ENCODE results near the gene OPALIN.

The OPALIN gene

DNA sequence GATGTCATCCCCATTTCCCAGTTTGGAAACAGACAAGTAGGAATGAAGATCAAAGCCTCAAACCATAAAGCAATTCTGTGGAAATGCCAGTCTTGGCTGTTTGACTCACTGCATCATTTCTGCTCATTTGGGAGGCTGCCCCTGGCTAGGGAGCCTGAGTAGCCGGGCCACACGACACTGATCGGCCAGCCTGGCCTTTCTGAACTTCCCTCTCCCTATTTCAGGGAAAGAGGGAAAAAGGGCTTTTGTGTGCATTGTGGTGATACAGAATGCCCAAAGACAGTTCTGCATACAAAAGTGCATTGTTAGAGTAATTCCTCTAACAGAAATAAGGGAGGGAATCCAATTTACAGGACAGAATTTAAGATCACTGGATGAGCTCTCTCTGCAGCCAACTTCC is 41.7 kb upstream of the OPALIN start:
- Histone ChIP-seq H3K4me1 (ENCODE audit: control extremely low read depth in 1 of 4, control insufficient read depth in 4 of 4, insufficient read depth in 4 of 4, low read length in 3 of 4) (peaks cover 0 to 3% (median 0%) of the 10 kb centered on the region in 4 experiments), H3K27me3 (replicated peaks in 2 of 5; ENCODE audit: control insufficient read depth in 4 of 5, insufficient read depth in 5 of 5, low read length in 4 of 5) (peaks cover 0 to 42% (median 11%) of the 10 kb centered on the region in 5 experiments), H3K9me3 (ENCODE audit: control extremely low read depth in 1 of 5, control insufficient read depth in 4 of 5, insufficient read depth in 2 of 5, low read depth in 1 of 5, low read length in 4 of 5) (no peaks in the 10 kb centered on the region), H3K36me3 (ENCODE audit: control insufficient read depth in 4 of 4, insufficient read depth in 4 of 4, low read length in 3 of 4) (no peaks in the 10 kb centered on the region), H3K4me3 (ENCODE audit: control insufficient read depth in 1 of 7, extremely low read depth in 1 of 7, insufficient read depth in 4 of 7, low read depth in 2 of 7, low read length in 6 of 7) (no peak overlapping the region), H3K27ac (ENCODE audit: insufficient read depth in 1 of 2, low read depth in 1 of 2, low read length in 2 of 2, poor library complexity in 1 of 2, severe bottlenecking in 2 of 2) (no peak overlapping the region)
- CTCF ChIA-PET: interaction anchor here (0.6 kb wide), 1 partner anchor 942 kb away, joined by 3 read pairs; no protein-coding TSS in a partner anchor
- no CpG with 5 or more reads among the region's 3 CpGs for WGBS (ENCODE audit: insufficient coverage)
- no peak for DNase-seq
- POLR2A ChIA-PET: no interaction called here

DNA sequence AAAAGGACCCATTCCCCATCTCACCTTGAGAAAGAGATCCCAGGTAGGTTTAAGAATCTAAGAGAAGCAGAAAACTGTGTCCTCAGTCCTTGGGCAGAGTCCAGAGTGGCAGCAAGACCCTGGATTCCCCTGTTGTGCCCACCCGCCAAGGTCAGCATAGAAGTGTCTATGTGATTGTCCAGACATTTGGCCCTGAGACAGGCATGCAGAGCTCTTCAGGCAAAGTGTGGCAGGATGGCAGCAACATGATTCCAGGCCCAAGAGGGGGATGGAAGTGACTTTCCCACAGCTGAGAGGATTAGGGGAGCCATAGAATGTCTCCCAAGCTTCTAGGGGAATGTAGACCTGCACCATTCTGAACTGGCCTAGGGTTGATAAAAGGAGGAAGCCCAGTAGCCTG is 39.1 kb upstream of the OPALIN start:
- H3K27ac ChIP-seq (ENCODE audit: insufficient read depth in 1 of 2, low read depth in 1 of 2, low read length in 2 of 2, poor library complexity in 1 of 2, severe bottlenecking in 2 of 2): no peak overlapping the region
- no peak overlapping the region for H3K4me3 ChIP-seq (ENCODE audit: control insufficient read depth in 1 of 7, extremely low read depth in 1 of 7, insufficient read depth in 4 of 7, low read depth in 2 of 7, low read length in 6 of 7)
- ChIA-PET CTCF (interaction anchor here (0.6 to 1.8 kb wide), 4 partner anchors 13 to 122 kb away, joined by 3 to 8 read pairs (median 4); no protein-coding TSS in a partner anchor), POLR2A (no interaction called here)
- no peaks in the 10 kb centered on the region for H3K36me3 ChIP-seq (ENCODE audit: control insufficient read depth in 4 of 4, insufficient read depth in 4 of 4, low read length in 3 of 4)
- H3K4me1 ChIP-seq (ENCODE audit: control extremely low read depth in 1 of 4, control insufficient read depth in 4 of 4, insufficient read depth in 4 of 4, low read length in 3 of 4): peaks cover 0 to 3% (median 0%) of the 10 kb centered on the region in 4 experiments
- DNase-seq: no peak
- 100% methylated on average over 1 of the region's 1 CpG for WGBS (ENCODE audit: insufficient coverage)
- no peaks in the 10 kb centered on the region for H3K9me3 ChIP-seq (ENCODE audit: control extremely low read depth in 1 of 5, control insufficient read depth in 4 of 5, insufficient read depth in 2 of 5, low read depth in 1 of 5, low read length in 4 of 5)
- H3K27me3 ChIP-seq (replicated peaks in 2 of 5; ENCODE audit: control insufficient read depth in 4 of 5, insufficient read depth in 5 of 5, low read length in 4 of 5): peaks cover 0 to 47% (median 18%) of the 10 kb centered on the region in 5 experiments

DNA sequence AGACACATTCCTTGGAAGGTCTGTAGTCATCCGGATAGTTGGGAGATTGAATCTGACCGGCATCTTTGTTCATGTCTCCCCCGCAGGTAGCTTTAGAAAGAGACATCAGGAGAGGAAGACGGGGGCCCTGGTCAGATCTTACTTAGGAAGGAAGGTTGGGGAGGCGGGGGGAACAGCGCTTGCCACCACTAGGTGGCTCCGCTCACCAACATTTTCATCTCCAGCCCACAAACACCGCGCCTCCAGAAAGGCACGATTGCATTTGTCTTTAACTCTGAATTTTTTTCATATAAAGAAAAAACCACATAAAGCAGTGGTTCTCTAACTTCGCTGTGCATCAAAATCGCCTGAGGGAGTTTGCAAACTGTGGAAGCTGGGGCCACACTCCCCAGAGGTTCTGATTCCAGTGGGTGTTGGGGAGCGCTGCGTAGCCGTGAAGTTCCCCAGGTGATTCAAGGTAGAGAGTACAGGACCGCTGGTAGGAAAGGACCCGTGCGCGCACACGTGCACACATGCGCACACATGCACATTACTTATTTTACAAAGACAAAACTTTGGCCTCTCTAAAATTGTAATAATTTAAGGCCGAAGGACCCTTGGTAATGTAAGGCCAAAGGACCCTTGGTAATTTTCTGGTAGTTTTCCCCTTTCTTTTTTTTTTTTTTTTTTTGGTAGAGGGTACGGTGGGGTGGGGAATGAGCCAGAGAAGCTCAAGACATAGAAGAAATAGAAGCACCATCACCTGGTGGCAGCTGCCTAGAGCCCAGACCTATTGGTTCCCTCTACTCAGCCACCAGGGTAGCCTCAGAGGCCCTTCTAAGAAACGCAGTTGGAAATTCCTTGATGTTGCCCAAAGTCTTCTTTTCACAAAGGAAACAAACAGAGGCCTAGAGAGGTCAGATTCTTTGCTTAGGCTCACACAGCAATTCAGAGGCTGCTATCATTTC is 37.4 kb upstream of the OPALIN start:
- DNase-seq: peak; percentile 79 to 91 (median 86)
- POLR2A ChIA-PET: no interaction called here
- H3K27me3 ChIP-seq (replicated peaks in 2 of 5; ENCODE audit: control insufficient read depth in 4 of 5, insufficient read depth in 5 of 5, low read length in 4 of 5): peaks cover 0 to 31% (median 15%) of the 10 kb centered on the region in 5 experiments
- H3K27ac ChIP-seq (ENCODE audit: insufficient read depth in 1 of 2, low read depth in 1 of 2, low read length in 2 of 2, poor library complexity in 1 of 2, severe bottlenecking in 2 of 2): no peak overlapping the region
- H3K4me1 ChIP-seq (ENCODE audit: control extremely low read depth in 1 of 4, control insufficient read depth in 4 of 4, insufficient read depth in 4 of 4, low read length in 3 of 4): peaks cover 0 to 3% (median 0%) of the 10 kb centered on the region in 4 experiments
- CTCF ChIA-PET: interaction anchor here (0.8 to 3.6 kb wide), 19 partner anchors 11 to 244 kb away, joined by 3 to 22 read pairs (median 4); partner anchors contain the start of gene TLL2
- H3K36me3 ChIP-seq (ENCODE audit: control insufficient read depth in 4 of 4, insufficient read depth in 4 of 4, low read length in 3 of 4): no peaks in the 10 kb centered on the region
- H3K9me3 ChIP-seq (ENCODE audit: control extremely low read depth in 1 of 5, control insufficient read depth in 4 of 5, insufficient read depth in 2 of 5, low read depth in 1 of 5, low read length in 4 of 5): no peaks in the 10 kb centered on the region
- WGBS (ENCODE audit: insufficient coverage): 50% methylated on average over 7 of the region's 24 CpGs
- no peak overlapping the region for H3K4me3 ChIP-seq (ENCODE audit: control insufficient read depth in 1 of 7, extremely low read depth in 1 of 7, insufficient read depth in 4 of 7, low read depth in 2 of 7, low read length in 6 of 7)

DNA sequence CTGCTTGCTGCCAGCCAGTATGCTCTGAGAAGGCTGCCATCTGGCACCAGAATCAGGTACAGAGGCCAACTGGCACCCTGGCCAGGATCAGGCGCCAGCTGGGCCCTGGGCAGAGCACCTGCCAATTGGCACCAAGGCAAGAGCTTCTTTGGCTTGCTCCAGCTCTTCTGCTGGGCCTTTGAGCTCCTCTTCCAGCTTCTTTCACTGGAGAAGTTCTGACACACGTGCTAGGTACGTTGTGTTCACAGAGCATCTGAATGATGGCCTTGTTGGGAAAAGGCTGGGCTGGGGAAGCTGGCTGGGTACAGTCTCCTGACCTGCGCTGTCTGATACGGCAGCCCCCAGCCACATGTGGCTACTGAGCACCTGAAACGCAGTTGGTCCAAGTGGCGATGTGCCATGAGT is 31.7 kb upstream of the OPALIN start:
- 83% methylated on average over 7 of the region's 7 CpGs for WGBS (ENCODE audit: insufficient coverage)
- Histone ChIP-seq H3K4me3 (ENCODE audit: control insufficient read depth in 1 of 7, extremely low read depth in 1 of 7, insufficient read depth in 4 of 7, low read depth in 2 of 7, low read length in 6 of 7) (no peak overlapping the region), H3K36me3 (ENCODE audit: control insufficient read depth in 4 of 4, insufficient read depth in 4 of 4, low read length in 3 of 4) (no peaks in the 10 kb centered on the region), H3K27me3 (replicated peaks in 2 of 5; ENCODE audit: control insufficient read depth in 4 of 5, insufficient read depth in 5 of 5, low read length in 4 of 5) (peaks cover 0 to 13% (median 5%) of the 10 kb centered on the region in 5 experiments), H3K27ac (ENCODE audit: insufficient read depth in 1 of 2, low read depth in 1 of 2, low read length in 2 of 2, poor library complexity in 1 of 2, severe bottlenecking in 2 of 2) (no peak overlapping the region), H3K4me1 (ENCODE audit: control extremely low read depth in 1 of 4, control insufficient read depth in 4 of 4, insufficient read depth in 4 of 4, low read length in 3 of 4) (no peaks in the 10 kb centered on the region), H3K9me3 (ENCODE audit: control extremely low read depth in 1 of 5, control insufficient read depth in 4 of 5, insufficient read depth in 2 of 5, low read depth in 1 of 5, low read length in 4 of 5) (peaks cover 0 to 2% (median 0%) of the 10 kb centered on the region in 5 experiments)
- ChIA-PET POLR2A (no interaction called here), CTCF (interaction anchor here (1.3 to 5.0 kb wide), 3 partner anchors 19 to 166 kb away, joined by 4 to 19 read pairs (median 4); no protein-coding TSS in a partner anchor)
- no peak for DNase-seq

DNA sequence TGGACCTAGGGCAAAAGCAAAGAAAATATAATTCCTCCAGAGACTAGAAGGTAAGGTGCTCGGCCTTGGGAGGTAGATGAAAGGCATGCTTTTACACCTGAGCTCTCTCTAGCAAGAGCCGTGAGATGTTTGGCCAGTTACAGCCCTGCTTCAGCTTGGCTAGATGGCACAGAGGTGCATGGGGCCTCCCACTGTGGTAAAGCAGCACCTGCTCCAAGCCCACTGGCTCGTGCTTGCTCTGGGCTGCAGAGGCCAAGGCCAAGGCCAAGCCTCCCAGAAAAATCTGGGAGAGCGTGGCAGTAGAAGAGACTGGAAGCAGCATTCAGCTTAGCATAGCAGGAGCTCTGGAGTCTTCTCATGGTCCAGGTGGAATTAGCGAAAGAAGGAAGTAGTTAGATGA is 31.0 kb upstream of the OPALIN start:
- CTCF ChIA-PET: interaction anchor here (5.0 kb wide), 1 partner anchor 18 kb away, joined by 19 read pairs; no protein-coding TSS in a partner anchor

DNA sequence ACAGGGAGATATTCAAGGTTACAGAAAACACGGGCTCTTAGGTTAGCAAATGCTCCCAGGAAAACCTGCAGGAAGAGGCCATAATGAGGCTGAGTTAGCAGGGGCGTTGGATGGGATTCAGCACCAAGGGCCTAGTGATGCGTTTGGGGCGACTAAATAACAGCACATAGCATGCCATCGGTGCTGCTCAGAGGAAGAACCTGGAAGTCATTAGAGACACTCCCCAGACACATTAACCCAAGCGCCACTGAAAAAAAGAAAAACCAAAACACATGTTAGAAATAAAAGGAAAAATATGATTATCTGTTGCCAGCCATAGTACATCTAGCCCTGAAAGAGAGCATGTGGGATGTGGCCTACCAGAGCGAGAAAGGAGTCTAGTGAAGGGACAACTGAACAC is 28.8 kb upstream of the OPALIN start:
- peaks cover 0 to 3% (median 0%) of the 10 kb centered on the region in 5 experiments for H3K9me3 ChIP-seq (ENCODE audit: control extremely low read depth in 1 of 5, control insufficient read depth in 4 of 5, insufficient read depth in 2 of 5, low read depth in 1 of 5, low read length in 4 of 5)
- CTCF ChIA-PET: interaction anchor here (2.2 kb wide), 1 partner anchor 17 kb away, joined by 5 read pairs; no protein-coding TSS in a partner anchor
- H3K4me1 ChIP-seq (ENCODE audit: control extremely low read depth in 1 of 4, control insufficient read depth in 4 of 4, insufficient read depth in 4 of 4, low read length in 3 of 4): no peaks in the 10 kb centered on the region
- no peak overlapping the region for H3K4me3 ChIP-seq (ENCODE audit: control insufficient read depth in 1 of 7, extremely low read depth in 1 of 7, insufficient read depth in 4 of 7, low read depth in 2 of 7, low read length in 6 of 7)
- no peak overlapping the region for H3K27ac ChIP-seq (ENCODE audit: insufficient read depth in 1 of 2, low read depth in 1 of 2, low read length in 2 of 2, poor library complexity in 1 of 2, severe bottlenecking in 2 of 2)
- WGBS (ENCODE audit: insufficient coverage): 90% methylated on average over 2 of the region's 7 CpGs
- H3K36me3 ChIP-seq (ENCODE audit: control insufficient read depth in 4 of 4, insufficient read depth in 4 of 4, low read length in 3 of 4): no peaks in the 10 kb centered on the region
- POLR2A ChIA-PET: no interaction called here
- no peak for DNase-seq
- H3K27me3 ChIP-seq (replicated peaks in 2 of 5; ENCODE audit: control insufficient read depth in 4 of 5, insufficient read depth in 5 of 5, low read length in 4 of 5): peaks cover 0 to 9% (median 2%) of the 10 kb centered on the region in 5 experiments

More for the DNA sequence above, 31.0 kb upstream of the OPALIN start:
- 89% methylated on average over 5 of the region's 5 CpGs for WGBS (ENCODE audit: insufficient coverage)
- Histone ChIP-seq H3K4me1 (ENCODE audit: control extremely low read depth in 1 of 4, control insufficient read depth in 4 of 4, insufficient read depth in 4 of 4, low read length in 3 of 4) (no peaks in the 10 kb centered on the region), H3K27ac (ENCODE audit: insufficient read depth in 1 of 2, low read depth in 1 of 2, low read length in 2 of 2, poor library complexity in 1 of 2, severe bottlenecking in 2 of 2) (no peak overlapping the region), H3K4me3 (ENCODE audit: control insufficient read depth in 1 of 7, extremely low read depth in 1 of 7, insufficient read depth in 4 of 7, low read depth in 2 of 7, low read length in 6 of 7) (no peak overlapping the region), H3K9me3 (ENCODE audit: control extremely low read depth in 1 of 5, control insufficient read depth in 4 of 5, insufficient read depth in 2 of 5, low read depth in 1 of 5, low read length in 4 of 5) (peaks cover 0 to 3% (median 0%) of the 10 kb centered on the region in 5 experiments), H3K36me3 (ENCODE audit: control insufficient read depth in 4 of 4, insufficient read depth in 4 of 4, low read length in 3 of 4) (no peaks in the 10 kb centered on the region), H3K27me3 (replicated peaks in 2 of 5; ENCODE audit: control insufficient read depth in 4 of 5, insufficient read depth in 5 of 5, low read length in 4 of 5) (peaks cover 0 to 13% (median 2%) of the 10 kb centered on the region in 5 experiments)
- POLR2A ChIA-PET: no interaction called here
- DNase-seq: no peak

DNA sequence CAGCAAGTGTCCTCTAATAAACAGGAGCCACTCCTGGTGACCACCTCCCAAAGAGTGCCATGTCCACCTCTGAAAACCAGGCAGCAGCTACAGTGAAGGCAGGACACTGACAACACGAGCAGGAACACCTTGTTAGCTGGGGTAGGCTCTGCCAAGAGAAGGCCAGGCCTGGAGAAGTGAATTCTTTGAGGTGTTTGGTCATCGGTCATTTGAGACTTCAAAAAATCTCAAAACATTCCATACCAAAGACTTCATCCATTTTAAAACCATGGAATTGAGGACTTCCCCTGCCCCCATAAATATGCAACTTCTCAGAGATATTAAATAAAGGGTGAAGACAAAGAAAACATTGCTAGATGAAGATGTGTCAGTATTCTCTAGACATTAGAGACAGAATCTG is 28.4 kb upstream of the OPALIN start:
- peaks cover 0 to 3% (median 0%) of the 10 kb centered on the region in 5 experiments for H3K9me3 ChIP-seq (ENCODE audit: control extremely low read depth in 1 of 5, control insufficient read depth in 4 of 5, insufficient read depth in 2 of 5, low read depth in 1 of 5, low read length in 4 of 5)
- H3K4me1 ChIP-seq (ENCODE audit: control extremely low read depth in 1 of 4, control insufficient read depth in 4 of 4, insufficient read depth in 4 of 4, low read length in 3 of 4): no peaks in the 10 kb centered on the region
- H3K27me3 ChIP-seq (replicated peaks in 2 of 5; ENCODE audit: control insufficient read depth in 4 of 5, insufficient read depth in 5 of 5, low read length in 4 of 5): peaks cover 0 to 9% (median 2%) of the 10 kb centered on the region in 5 experiments
- no peak overlapping the region for H3K27ac ChIP-seq (ENCODE audit: insufficient read depth in 1 of 2, low read depth in 1 of 2, low read length in 2 of 2, poor library complexity in 1 of 2, severe bottlenecking in 2 of 2)
- 100% methylated on average over 1 of the region's 2 CpGs for WGBS (ENCODE audit: insufficient coverage)
- H3K4me3 ChIP-seq (ENCODE audit: control insufficient read depth in 1 of 7, extremely low read depth in 1 of 7, insufficient read depth in 4 of 7, low read depth in 2 of 7, low read length in 6 of 7): no peak overlapping the region
- ChIA-PET CTCF (interaction anchor here (1.0 to 2.2 kb wide), 5 partner anchors 10 to 124 kb away, joined by 3 to 6 read pairs (median 4); no protein-coding TSS in a partner anchor), POLR2A (no interaction called here)
- DNase-seq: no peak
- no peaks in the 10 kb centered on the region for H3K36me3 ChIP-seq (ENCODE audit: control insufficient read depth in 4 of 4, insufficient read depth in 4 of 4, low read length in 3 of 4)

All from common myeloid progenitor, CD34-positive (primary cell).